Type B pancreatic cell (in vitro differentiated cells): ENCODE results near the gene ALG6. TPM values are rescaled to one million over a fixed set of nuclear protein-coding genes. Genes with fewer than 3 reads are reported as not detected.

Experiments
- DNase-seq: peaks from one replicate; pipeline ENCODE4 v3.0.0; 2021; ENCODE audit warnings: mixed read lengths; ENCODE audit not compliant: unreplicated experiment; ENCODE audit errors: extremely low spot score
- H3K27ac Mint-ChIP-seq: 2 replicates; pipeline ENCODE4 v1.8.0; 2021; ENCODE audit warnings: mild to moderate bottlenecking, mixed read lengths
- H3K27me3 Mint-ChIP-seq: 2 replicates; pipeline ENCODE4 v1.8.0; 2021; ENCODE audit warnings: mixed read lengths
- H3K36me3 Mint-ChIP-seq: 2 replicates; pipeline ENCODE4 v1.8.0; 2021; ENCODE audit warnings: mixed read lengths
- H3K4me1 Mint-ChIP-seq: one replicate; pipeline ENCODE4 v1.8.0; 2021; ENCODE audit warnings: mixed read lengths; ENCODE audit not compliant: unreplicated experiment
- H3K4me3 Mint-ChIP-seq: 2 replicates; pipeline ENCODE4 v1.8.0; 2021; ENCODE audit warnings: mild to moderate bottlenecking, mixed read lengths
- H3K9me3 Mint-ChIP-seq: 2 replicates; pipeline ENCODE4 v1.8.0; 2021; ENCODE audit warnings: mixed read lengths
- microRNA-seq: library from miRNA; unstranded; fragments of <30 nt; microRNA quantifications from one replicate; pipeline ENCODE4, GENCODE V29; 2020
- total RNA-seq: library from RNA; stranded (reverse); gene quantifications from 2 replicates; pipeline ENCODE4 v1.2.1, GENCODE V29; 2021; ENCODE audit warnings: low replicate concordance
- TF ChIP-seq, protein P1 (sequence below): fragments of 200-600 bp; sonication (generic); conservative IDR thresholded peaks from 2 replicates; pipeline ENCODE4 v1.5.0; 2021; ENCODE audit warnings: antibody characterized with exemption, mild to moderate bottlenecking

Gene ALG6
- total RNA-seq, 1 donor from 2014 or later: 20.5 TPM

DNA sequence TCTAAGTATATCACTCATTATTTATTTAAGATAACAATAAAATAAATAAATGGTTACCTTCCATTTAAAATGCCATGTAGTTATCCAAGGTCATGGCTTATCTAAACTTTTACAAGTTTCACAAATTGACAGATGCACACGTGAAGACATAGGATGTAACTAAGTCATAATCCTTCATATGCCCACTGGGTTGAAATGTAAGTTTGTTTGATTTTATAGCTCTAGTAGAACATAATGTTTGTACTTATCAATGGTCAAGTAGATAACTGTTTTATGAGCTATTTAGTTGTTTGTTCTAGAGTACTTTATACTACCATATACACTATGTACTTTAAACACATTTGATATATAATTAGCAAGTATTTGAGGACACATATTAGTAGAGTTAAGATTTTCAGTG is 112.6 kb downstream of the ALG6 start:
- Mint-ChIP-seq H3K4me1 (no peaks in the 10 kb centered on the region), H3K36me3 (peaks cover 10% of the 10 kb centered on the region), H3K27ac (no peak overlapping the region), H3K4me3 (no peak overlapping the region), H3K27me3 (no peaks in the 10 kb centered on the region), H3K9me3 (no peaks in the 10 kb centered on the region)
- TF ChIP-seq, protein P1, sequence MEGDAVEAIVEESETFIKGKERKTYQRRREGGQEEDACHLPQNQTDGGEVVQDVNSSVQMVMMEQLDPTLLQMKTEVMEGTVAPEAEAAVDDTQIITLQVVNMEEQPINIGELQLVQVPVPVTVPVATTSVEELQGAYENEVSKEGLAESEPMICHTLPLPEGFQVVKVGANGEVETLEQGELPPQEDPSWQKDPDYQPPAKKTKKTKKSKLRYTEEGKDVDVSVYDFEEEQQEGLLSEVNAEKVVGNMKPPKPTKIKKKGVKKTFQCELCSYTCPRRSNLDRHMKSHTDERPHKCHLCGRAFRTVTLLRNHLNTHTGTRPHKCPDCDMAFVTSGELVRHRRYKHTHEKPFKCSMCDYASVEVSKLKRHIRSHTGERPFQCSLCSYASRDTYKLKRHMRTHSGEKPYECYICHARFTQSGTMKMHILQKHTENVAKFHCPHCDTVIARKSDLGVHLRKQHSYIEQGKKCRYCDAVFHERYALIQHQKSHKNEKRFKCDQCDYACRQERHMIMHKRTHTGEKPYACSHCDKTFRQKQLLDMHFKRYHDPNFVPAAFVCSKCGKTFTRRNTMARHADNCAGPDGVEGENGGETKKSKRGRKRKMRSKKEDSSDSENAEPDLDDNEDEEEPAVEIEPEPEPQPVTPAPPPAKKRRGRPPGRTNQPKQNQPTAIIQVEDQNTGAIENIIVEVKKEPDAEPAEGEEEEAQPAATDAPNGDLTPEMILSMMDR: no peak
- DNase-seq: no peak

DNA sequence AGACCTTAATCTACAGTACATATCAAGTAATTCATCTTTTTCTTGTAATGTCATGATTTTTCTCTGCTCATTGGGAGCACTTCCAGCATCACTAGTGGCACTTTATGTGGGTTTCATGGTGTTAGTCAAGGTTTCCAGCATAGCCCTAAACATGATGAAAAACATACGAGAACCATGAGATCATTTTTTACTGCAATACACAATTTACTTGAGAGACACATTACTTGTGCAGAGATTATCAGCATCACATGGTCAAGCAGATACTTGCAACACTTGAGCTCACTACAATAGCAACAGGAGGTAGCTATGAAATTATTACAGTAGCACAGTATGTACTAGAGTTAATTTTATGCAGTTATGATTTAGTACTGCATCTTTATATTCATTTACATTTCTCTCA is 119.2 kb downstream of the ALG6 start:
- TF ChIP-seq, protein P1: no peak
- H3K27me3 Mint-ChIP-seq: no peaks in the 10 kb centered on the region
- no peak for DNase-seq
- no peaks in the 10 kb centered on the region for H3K36me3 Mint-ChIP-seq
- no peak overlapping the region for H3K4me3 Mint-ChIP-seq
- H3K4me1 Mint-ChIP-seq: no peaks in the 10 kb centered on the region
- H3K9me3 Mint-ChIP-seq: no peaks in the 10 kb centered on the region
- no peak overlapping the region for H3K27ac Mint-ChIP-seq

DNA sequence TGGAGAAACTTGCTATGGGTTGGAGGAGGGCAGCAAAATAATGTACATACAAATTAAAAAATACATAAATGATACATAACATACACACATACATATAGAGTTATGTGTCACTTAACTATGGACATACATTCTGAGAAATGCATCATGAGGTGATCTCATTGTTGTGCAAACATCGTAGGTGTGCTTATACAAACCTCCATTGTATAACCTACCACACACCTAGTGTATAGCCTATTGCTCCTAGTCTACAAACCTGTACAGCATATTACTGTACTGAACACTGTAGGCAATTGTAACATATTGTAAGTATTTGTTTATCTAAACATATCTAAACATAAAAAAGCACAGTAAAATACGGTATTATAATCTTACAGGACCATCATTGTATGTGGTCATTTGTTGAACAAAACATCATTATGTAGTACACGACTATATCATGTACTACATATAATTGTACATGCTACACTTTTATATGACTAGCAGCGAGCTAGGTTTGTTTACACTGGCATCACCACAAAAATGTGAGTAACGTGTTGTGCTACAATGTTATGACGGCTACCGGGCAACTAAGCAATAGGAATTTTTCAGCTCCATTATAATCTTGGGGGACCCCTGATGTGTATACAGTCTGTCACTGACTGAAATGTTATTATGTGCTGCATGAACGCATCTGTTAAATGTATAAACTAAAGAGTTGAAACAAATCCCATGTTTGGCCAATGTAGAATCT is 120.1 kb downstream of the ALG6 start:
- H3K9me3 Mint-ChIP-seq: no peaks in the 10 kb centered on the region
- H3K27ac Mint-ChIP-seq: no peak overlapping the region
- no peaks in the 10 kb centered on the region for H3K4me1 Mint-ChIP-seq
- H3K4me3 Mint-ChIP-seq: no peak overlapping the region
- TF ChIP-seq, protein P1: no peak
- no peak for DNase-seq
- no peaks in the 10 kb centered on the region for H3K36me3 Mint-ChIP-seq
- H3K27me3 Mint-ChIP-seq: no peaks in the 10 kb centered on the region

Small RNA genes lying within 50 kb of the gene (microRNA-seq; reads per million reads assigned to microRNA genes)
- not detected for gene MIR6068

Other genes starting within 250 kb of the ALG6 start
- 0.12 and 0.70 TPM in 2 replicates for gene FOXD3, start 45.1 kb upstream of the ALG6 start, total RNA-seq
- 25.0 and 39.9 TPM in 2 replicates for gene ITGB3BP, start 155.6 kb downstream of the ALG6 start, total RNA-seq
- 5.1 and 10.2 TPM in 2 replicates for gene EFCAB7, start 155.9 kb downstream of the ALG6 start, total RNA-seq
- 32.4 and 32.9 TPM in 2 replicates for gene PGM1, start 225.8 kb downstream of the ALG6 start, total RNA-seq